GM21786 (cell line): ENCODE data around the gene TMSB4Y.

ENCODE experiments used
- ATAC-seq: cut with Tn5 transposase; IDR thresholded peaks from one replicate; pipeline ENCODE4 v1.9.1; 2021; ENCODE audit not compliant: unreplicated experiment

Gene TMSB4Y

DNA sequence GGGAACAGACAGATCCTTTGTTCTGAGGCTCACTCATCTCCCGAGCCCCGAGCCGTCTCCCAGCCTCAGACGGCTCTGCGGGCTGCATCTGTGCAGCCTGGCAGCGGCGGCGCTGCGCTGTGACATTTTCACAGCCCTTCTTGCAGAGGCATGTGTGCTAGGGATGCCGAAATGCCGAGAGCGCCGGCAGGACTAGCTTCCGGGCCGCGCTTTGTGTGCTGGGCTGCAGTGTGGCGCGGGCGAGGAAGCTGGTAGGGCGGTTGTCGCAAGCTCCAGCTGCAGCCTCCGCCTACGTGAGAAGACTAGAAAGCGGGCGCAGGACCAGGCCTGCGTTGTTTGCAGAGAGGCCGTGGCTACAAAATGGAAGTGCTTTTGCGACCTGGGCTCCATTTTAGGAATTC lies at the start of gene TMSB4Y:
TMSB4Y (plus strand) TSS at position 332 of the 401 bp plus-strand sequence.
- no peak for ATAC-seq

DNA sequence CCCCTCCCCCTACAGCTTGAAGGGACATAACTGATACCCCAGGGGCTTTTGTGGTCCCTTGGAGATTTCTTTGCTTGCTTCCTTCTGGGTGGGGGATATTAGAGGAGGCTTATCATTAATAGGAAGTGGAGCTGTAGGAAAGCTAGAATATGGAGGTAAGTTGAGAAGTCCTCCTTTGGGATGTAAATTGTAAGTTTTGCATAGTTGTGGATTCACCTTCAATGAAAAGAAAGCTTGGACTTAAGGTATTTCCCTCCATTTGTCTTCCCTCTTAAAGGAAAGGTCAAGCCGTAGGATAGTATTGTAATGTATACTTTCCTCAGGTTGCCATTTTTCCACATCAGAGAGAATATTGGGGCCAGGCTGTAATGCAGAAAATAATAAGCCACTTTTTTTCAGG lies 39.5 kb upstream of the TMSB4Y start:
- ATAC-seq = no peak

DNA sequence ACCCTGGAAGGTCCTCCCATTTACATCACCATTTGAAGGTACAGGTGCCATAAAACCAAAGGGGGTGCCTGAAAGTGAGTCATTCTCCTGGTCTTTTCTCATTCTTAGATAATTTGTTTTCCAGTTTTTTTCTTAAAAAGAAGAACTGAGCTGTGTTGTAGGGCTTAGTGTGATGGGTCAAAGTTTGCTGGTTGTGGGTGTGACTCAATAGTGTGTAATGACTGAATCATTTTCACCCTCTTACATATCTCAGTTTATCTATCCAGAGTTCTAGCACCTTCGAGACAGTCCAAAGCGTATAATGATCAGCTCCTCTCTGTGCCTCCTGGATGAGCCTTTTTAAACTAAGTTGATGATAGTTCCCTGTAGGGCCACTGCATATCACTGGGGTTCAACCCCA lies 32.6 kb upstream of the TMSB4Y start:
- no peak for ATAC-seq

DNA sequence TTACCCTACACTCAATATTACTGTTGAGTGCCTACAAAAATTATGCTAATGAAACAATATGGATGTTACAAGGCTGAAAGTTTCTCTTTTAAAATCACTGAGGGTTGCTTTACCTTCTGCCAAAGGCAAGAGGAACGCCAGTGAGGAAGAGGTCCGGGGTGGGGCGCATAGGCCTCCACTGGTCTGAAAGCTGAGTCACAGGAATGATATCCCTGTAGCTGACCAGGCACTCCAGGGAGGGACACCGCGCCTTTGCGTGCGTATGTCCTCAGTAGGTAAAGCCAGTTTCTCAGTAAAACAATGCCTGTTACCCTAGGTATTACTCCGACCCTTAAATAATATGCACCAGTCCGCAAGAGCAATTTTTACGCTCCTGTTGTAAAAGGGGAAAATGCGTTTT lies 1.4 kb upstream of the TMSB4Y start:
- no peak for ATAC-seq

DNA sequence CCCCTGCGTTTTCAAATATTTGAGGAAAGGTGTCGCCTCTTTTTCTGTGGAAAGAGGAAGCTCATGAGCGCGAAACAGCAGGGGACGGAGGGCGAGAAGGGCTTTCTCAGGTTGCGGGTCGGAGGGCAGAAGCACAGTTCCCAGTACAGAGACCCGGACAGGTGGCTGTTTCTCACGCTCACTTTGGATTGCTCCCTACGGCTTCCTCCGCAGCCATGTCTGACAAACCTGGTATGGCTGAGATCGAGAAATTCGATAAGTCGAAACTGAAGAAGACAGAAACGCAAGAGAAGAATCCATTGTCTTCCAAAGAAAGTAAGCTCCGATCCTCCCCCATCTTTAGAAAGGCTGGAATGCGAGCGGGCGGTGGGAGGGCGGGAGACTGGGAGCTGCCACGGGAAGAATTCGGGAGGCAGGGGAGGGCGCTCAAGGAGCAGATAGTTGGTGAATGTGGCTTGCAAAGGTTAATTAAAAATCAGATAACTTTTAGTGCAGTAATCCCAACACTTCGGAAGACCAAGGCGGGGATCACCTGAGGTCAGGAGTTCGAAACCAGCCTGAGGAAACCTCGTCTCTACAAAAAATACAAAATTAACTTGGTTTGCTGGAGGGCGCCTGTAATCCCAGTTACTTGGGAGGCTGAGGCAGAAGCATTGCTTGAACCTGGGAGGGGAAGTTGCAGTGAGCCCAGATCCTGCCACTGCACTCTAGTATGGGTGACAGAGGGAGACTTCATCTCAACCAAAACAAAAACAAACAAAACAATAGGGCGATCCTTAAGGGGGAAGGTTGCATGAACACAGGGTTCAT lies 627 bp downstream of the TMSB4Y start:
- no peak for ATAC-seq

DNA sequence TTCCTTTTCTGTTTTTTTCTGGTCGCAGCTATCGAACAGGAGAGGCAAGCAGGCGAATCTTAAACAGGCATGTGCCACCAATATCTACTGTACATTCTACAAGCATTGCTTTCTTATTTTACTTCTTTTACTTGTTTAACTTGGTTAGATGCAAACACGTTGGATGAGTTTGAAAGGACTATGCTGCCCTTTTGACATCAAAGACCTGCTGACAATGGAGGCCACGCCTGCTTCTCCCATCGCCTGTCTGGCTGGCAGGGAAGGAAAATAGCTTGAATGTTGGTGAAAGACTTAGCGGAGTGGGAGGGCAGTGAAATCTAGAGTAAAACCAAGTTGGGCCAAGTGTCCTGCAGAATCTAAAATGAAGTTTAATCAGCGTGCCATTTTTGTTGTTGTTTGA lies 1.5 kb downstream of the TMSB4Y start:
- no peak for ATAC-seq

DNA sequence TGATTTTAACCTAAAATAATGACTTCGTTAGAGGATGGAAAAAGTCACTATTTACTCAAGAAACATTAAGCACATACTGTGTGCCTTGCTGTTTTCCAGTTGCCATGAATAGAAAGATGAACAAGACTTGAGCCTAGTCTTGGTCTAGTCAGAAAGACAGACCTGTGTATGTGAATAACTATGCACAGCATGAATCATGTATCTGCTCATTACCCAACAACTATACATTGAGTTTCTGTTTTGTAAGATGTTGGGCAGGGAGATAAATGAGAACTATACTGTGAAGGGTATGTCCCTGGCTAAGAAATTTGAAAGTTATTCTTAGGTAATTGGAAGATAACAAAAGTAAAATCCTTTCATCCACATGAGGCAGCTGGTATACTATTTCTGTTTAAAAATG lies 4.3 kb downstream of the TMSB4Y start:
- no peak for ATAC-seq

DNA sequence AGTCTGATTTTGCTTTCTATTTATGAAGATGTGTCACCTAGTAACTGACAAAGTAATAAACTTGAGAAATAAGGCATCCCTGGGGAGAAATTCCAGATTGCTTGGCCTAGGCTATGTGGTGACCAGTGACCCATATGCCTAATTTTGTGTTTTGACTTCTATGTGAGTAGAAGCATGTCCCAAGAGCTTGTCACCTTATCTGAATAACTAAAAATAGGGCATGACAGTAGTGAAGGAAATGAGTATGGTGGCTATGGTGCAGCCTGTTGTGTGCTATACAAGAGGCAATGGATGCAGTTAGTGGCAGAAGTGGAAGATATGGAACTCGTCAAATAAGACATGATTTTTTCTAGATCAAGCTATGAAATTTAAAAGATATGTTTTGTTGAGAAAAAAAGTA lies 15.3 kb downstream of the TMSB4Y start:
- no peak for ATAC-seq

DNA sequence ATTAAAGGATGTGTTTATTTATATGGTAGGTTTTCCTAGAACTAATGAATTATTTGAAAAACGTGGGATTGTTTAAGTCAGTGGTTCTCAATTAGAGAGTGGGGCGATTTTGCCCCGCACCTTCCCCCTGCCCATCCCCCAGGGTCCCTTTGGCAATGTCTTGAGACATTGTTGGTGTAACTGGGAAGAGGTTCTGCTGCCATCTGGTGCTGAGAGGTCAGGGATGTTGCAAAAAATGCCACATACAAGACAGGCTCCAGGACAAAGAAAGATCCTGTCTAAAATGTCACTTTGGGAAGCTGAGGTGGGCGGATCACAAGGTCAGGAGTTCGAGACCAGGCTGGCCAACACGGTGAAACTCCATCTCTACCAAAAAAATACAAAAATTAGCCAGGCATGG lies 25.8 kb downstream of the TMSB4Y start:
- ATAC-seq = no peak

DNA sequence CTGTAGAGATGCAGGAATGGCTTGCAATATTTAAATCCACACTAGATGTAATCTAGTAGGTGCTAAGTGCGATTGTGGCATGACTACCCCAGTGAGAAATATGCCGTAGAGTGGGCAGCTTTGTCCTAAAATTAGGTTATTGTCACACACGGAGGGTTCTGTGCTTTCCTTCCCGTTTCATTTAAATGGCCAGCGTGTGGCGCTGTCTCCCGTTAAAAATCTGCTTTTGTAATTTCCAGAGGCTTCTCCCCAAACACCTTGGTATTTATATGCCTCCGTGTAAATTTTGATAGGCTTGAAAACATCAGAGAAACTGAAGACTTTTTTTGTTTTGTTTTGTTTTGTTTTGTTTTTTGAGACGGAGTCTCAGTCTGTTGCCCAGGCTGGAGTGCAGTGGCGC lies 34.9 kb downstream of the TMSB4Y start:
- no peak for ATAC-seq

DNA sequence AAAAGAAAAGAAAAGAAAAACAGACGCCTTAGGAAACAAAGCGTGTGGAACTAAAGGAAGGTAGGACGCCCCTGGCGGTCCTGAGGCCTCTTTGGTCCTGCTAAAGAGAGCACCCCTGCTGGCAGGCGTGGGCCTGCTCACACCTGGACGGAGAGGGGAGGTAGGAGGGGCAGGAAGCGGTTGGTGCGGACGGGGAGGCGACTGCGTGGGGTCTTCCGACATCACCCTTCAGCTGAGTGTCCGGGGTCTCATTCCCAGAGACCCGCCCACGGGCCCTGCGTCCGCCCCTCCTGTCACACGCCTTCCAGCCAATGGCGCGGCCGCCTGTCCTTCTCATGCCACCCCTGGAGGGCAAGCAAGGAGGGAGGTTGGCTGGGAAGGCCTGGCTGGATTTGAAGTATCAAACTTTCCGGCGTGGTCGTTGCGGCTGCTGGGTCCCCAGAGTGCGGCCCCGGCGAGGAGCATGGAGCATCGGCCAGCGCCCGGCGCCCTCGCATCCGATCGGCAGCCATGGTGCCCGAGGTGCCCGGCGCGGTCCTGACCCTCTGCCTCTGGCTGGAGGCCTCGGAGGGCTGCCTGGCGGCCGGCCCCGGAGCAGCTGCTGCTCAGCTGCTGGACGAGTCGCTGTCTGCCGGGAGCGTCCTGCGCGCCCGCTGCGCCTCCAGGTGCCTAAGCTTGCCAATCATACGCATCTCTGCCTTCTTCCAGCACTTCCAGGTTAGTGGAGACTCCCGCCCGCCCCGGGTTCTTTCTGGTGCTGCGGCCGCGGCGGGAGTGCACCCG lies 47.8 kb downstream of the TMSB4Y start:
- no peak for ATAC-seq

DNA sequence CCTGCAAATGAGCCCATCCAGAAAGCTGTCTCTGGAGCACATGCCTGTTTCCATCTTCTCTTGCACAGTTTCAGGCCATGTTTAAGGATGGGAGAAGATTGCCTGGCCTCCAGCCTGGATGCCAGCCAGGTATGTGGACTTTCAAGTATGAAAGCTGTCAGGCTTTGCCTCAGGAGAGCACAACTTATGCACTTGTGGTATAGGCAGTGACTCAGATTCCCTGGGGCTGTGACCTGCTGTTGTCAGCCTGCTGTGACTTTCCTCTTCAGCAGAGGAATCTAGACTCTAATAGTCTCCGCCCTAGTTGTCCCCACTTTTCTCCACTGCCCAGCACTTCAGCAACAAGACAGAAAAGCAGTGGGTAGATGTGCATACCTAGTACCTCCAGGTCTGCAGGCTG lies 51.0 kb downstream of the TMSB4Y start:
- no peak for ATAC-seq
